Neural progenitor cell (in vitro differentiated cells): ENCODE results near the gene COL15A1. TPM values are rescaled to one million over a fixed set of nuclear protein-coding genes. Genes with fewer than 3 reads are reported as not detected.

Experiments used
- DNase-seq: peaks from one replicate; pipeline ENCODE4 v3.0.0-alpha.2; 2016; ENCODE audit warnings: low spot score
- H2AFZ ChIP-seq: fragments of 200-600 bp; sonication (generic); replicated peaks from 2 replicates; pipeline ENCODE4 v1.6.1; 2016; ENCODE audit warnings: antibody characterized with exemption
- H3F3A ChIP-seq: fragments of 200-600 bp; sonication (generic); 2 replicates; pipeline ENCODE4 v1.6.1; 2016; ENCODE audit warnings: antibody characterized with exemption, low read depth
- H3K27ac ChIP-seq: fragments of 200-600 bp; sonication (generic); 2 replicates; pipeline ENCODE4 v1.5.1; 2016; ENCODE audit warnings: mild to moderate bottlenecking
- H3K27me3 ChIP-seq: fragments of 200-600 bp; sonication (generic); 2 replicates; pipeline ENCODE4 v1.6.1; 2016; ENCODE audit warnings: mild to moderate bottlenecking, moderate library complexity
- H3K36me3 ChIP-seq: fragments of 200-600 bp; sonication (generic); 2 replicates; pipeline ENCODE4 v1.5.1; 2016
- H3K4me1 ChIP-seq: fragments of 200-600 bp; sonication (generic); 2 replicates; pipeline ENCODE4 v1.6.1; 2016; ENCODE audit warnings: mixed run types
- H3K4me2 ChIP-seq: fragments of 200-600 bp; sonication (generic); 2 replicates; pipeline ENCODE4 v1.6.1; 2016
- H3K4me3 ChIP-seq: fragments of 200-600 bp; sonication (generic); 2 replicates; pipeline ENCODE4 v1.5.1; 2016
- H3K79me2 ChIP-seq: fragments of 200-600 bp; sonication (generic); 2 replicates; pipeline ENCODE4 v1.6.1; 2016; ENCODE audit warnings: low read depth
- H3K9ac ChIP-seq: fragments of 200-600 bp; sonication (generic); 2 replicates; pipeline ENCODE4 v1.6.1; 2016
- H3K9me3 ChIP-seq: fragments of 200-600 bp; sonication (generic); 2 replicates; pipeline ENCODE4 v1.5.1; 2016; ENCODE audit warnings: low read depth
- H4K20me1 ChIP-seq: fragments of 200-600 bp; sonication (generic); 2 replicates; pipeline ENCODE4 v1.6.1; 2016; ENCODE audit warnings: low read depth
- H3K27ac Mint-ChIP-seq: 3 replicates; pipeline ENCODE4 v1.8.0; 2021; ENCODE audit warnings: mixed read lengths
- H3K27me3 Mint-ChIP-seq: 2 replicates; pipeline ENCODE4 v1.8.0; 2022; ENCODE audit warnings: low read depth, mild to moderate bottlenecking, inconsistent platforms, moderate library complexity, mixed read lengths; ENCODE audit not compliant: insufficient read depth
- H3K36me3 Mint-ChIP-seq: 3 replicates; pipeline ENCODE4 v1.8.0; 2021; ENCODE audit warnings: mixed read lengths
- H3K4me1 Mint-ChIP-seq: 3 replicates; pipeline ENCODE4 v1.8.0; 2021; ENCODE audit warnings: mixed read lengths
- H3K4me3 Mint-ChIP-seq: 3 replicates; pipeline ENCODE4 v1.8.0; 2021; ENCODE audit warnings: mild to moderate bottlenecking, moderate library complexity, mixed read lengths
- H3K9me3 Mint-ChIP-seq: 3 replicates; pipeline ENCODE4 v1.8.0; 2020; ENCODE audit warnings: mixed read lengths
- CTCF ChIP-seq: fragments of 200-600 bp; sonication (generic); IDR thresholded peaks from 2 replicates; pipeline ENCODE4 v1.5.1; 2017; ENCODE audit warnings: antibody characterized with exemption, mild to moderate bottlenecking
- EZH2 ChIP-seq: fragments of 200-600 bp; sonication (generic); IDR thresholded peaks from 2 replicates; pipeline ENCODE4 v1.6.1; 2017; ENCODE audit warnings: antibody characterized with exemption, mild to moderate bottlenecking, moderate library complexity
- EZH2phosphoT487 ChIP-seq: fragments of 200-600 bp; sonication (generic); IDR thresholded peaks from 2 replicates; pipeline ENCODE4 v1.6.1; 2017; ENCODE audit warnings: antibody characterized with exemption
- total RNA-seq: library from RNA; depleted of rRNA; stranded (reverse); fragments of >200 nt; gene quantifications from 2 replicates; pipeline ENCODE4 v1.2.3, GENCODE V29; 2015; ENCODE audit warnings: low replicate concordance

The COL15A1 gene
- total RNA-seq, 1 donor from 2014 or later, result 3.2 TPM

GRCh38 chr9:99057665-99058625 lies 114.2 kb downstream of the COL15A1 start:
- H3K27me3 Mint-ChIP-seq, result peaks cover 5% of the 10 kb centered on the region

GRCh38 chr9:99058964-99059921 lies 115.5 kb downstream of the COL15A1 start:
- Histone ChIP-seq H3K27me3 (no peaks in the 10 kb centered on the region), H3K27ac (no peak overlapping the region), H3K36me3 (no peaks in the 10 kb centered on the region), H3K4me1 (no peaks in the 10 kb centered on the region), H3K4me3 (no peak overlapping the region), H3F3A (no peaks in the 10 kb centered on the region), H4K20me1 (no peaks in the 10 kb centered on the region), H2AFZ (no peak overlapping the region), H3K9me3 (no peaks in the 10 kb centered on the region), H3K79me2 (no peaks in the 10 kb centered on the region), H3K4me2 (no peak overlapping the region), H3K9ac (no peak overlapping the region)
- no peak for TF ChIP-seq EZH2phosphoT487
- TF ChIP-seq CTCF, result no peak
- TF ChIP-seq EZH2, result no peak
- DNase-seq, result no peak
- Mint-ChIP-seq H3K9me3 (peaks cover 3% of the 10 kb centered on the region), H3K36me3 (peaks cover 6% of the 10 kb centered on the region), H3K4me3 (no peak overlapping the region), H3K4me1 (peaks cover 4% of the 10 kb centered on the region), H3K27ac (no peak overlapping the region), H3K27me3 (peaks cover 5% of the 10 kb centered on the region)

More at GRCh38 chr9:99057665-99058625, 114.2 kb downstream of the COL15A1 start:
- H3K9me3 Mint-ChIP-seq, result peaks cover 3% of the 10 kb centered on the region
- no peak overlapping the region for H2AFZ ChIP-seq
- no peak overlapping the region for H3K4me3 ChIP-seq
- H3K4me3 Mint-ChIP-seq, result no peak overlapping the region
- no peak for DNase-seq
- no peaks in the 10 kb centered on the region for H3F3A ChIP-seq
- H3K4me2 ChIP-seq, result no peak overlapping the region
- H3K36me3 Mint-ChIP-seq, result peaks cover 6% of the 10 kb centered on the region
- no peak overlapping the region for H3K27ac ChIP-seq
- H4K20me1 ChIP-seq, result no peaks in the 10 kb centered on the region
- TF ChIP-seq CTCF (no peak), EZH2 (no peak), EZH2phosphoT487 (no peak)
- no peak overlapping the region for H3K27ac Mint-ChIP-seq
- no peak overlapping the region for H3K9ac ChIP-seq
- H3K36me3 ChIP-seq, result no peaks in the 10 kb centered on the region
- H3K27me3 ChIP-seq, result no peaks in the 10 kb centered on the region
- H3K9me3 ChIP-seq, result no peaks in the 10 kb centered on the region
- no peaks in the 10 kb centered on the region for H3K4me1 ChIP-seq
- peaks cover 9% of the 10 kb centered on the region for H3K4me1 Mint-ChIP-seq
- no peaks in the 10 kb centered on the region for H3K79me2 ChIP-seq

- TF ChIP-seq EZH2phosphoT487, result no peak
- TF ChIP-seq CTCF, result no peak
- TF ChIP-seq EZH2, result no peak
- no peak overlapping the region for H3K27ac Mint-ChIP-seq
These were observed 116.9 kb downstream of the COL15A1 start for GRCh38 chr9:99060621-99061020.

More at GRCh38 chr9:99060621-99061020, 116.9 kb downstream of the COL15A1 start:
- Histone ChIP-seq H3F3A (no peaks in the 10 kb centered on the region), H3K4me3 (no peak overlapping the region), H3K4me2 (no peak overlapping the region), H3K36me3 (no peaks in the 10 kb centered on the region), H3K27ac (no peak overlapping the region), H3K9ac (no peak overlapping the region), H4K20me1 (no peaks in the 10 kb centered on the region), H3K79me2 (no peaks in the 10 kb centered on the region), H3K9me3 (no peaks in the 10 kb centered on the region), H3K4me1 (no peaks in the 10 kb centered on the region), H3K27me3 (no peaks in the 10 kb centered on the region), H2AFZ (no peak overlapping the region)
- no peak for DNase-seq
- no peaks in the 10 kb centered on the region for H3K4me1 Mint-ChIP-seq
- peaks cover 6% of the 10 kb centered on the region for H3K27me3 Mint-ChIP-seq
- H3K9me3 Mint-ChIP-seq, result peaks cover 5% of the 10 kb centered on the region
- no peak overlapping the region for H3K4me3 Mint-ChIP-seq
- peaks cover 6% of the 10 kb centered on the region for H3K36me3 Mint-ChIP-seq
